A673 (cell line): Measurements from ENCODE around the gene GIT2. TPM values are rescaled to one million over a fixed set of nuclear protein-coding genes. Genes with fewer than 3 reads are reported as not detected.

ENCODE experiments used
- BruUV-seq: library from RNA; stranded (reverse); fragments of 400-500 nt; replicated peaks from 2 replicates; lab custom pipeline; 2021; lab: Mats Ljungman, UMichigan
- CTCF ChIA-PET: fragments of 300-600 bp; sonication (Branson Sonifier 250); formaldehyde crosslinking; loops from one replicate; lab custom pipeline; 2022; ENCODE audit warnings: antibody characterized with exemption; lab: Charles Lee
- POLR2A ChIA-PET: fragments of 300-600 bp; sonication (Branson Sonifier 250); formaldehyde crosslinking; loops from one replicate; lab custom pipeline; 2022; ENCODE audit warnings: antibody characterized with exemption; ENCODE audit not compliant: low non-redundant PET; lab: Charles Lee
- DNase-seq: peaks from one replicate; pipeline ENCODE4 v3.0.0-alpha.2; 2015; ENCODE audit warnings: low spot score
- H3K27ac ChIP-seq: fragments of 200-600 bp; sonication (generic); 2 replicates; pipeline ENCODE4 v1.5.1; 2016; ENCODE audit warnings: mixed run types, low read depth, mild to moderate bottlenecking, mixed read lengths, antibody characterized with exemption, low read length; ENCODE audit not compliant: poor library complexity, severe bottlenecking
- H3K27me3 ChIP-seq: fragments of 200-600 bp; sonication (generic); replicated peaks from 2 replicates; pipeline ENCODE4 v1.6.1; 2017; ENCODE audit warnings: mixed run types, low read depth, mild to moderate bottlenecking, mixed read lengths, antibody characterized with exemption, low read length; ENCODE audit not compliant: insufficient read depth, poor library complexity
- H3K36me3 ChIP-seq: fragments of 200-600 bp; sonication (generic); 2 replicates; pipeline ENCODE4 v1.6.1; 2016; ENCODE audit warnings: mixed run types, mild to moderate bottlenecking, mixed read lengths, antibody characterized with exemption, low read length; ENCODE audit not compliant: insufficient read depth, poor library complexity, severe bottlenecking
- H3K4me1 ChIP-seq: fragments of 200-600 bp; sonication (generic); 2 replicates; pipeline ENCODE4 v1.6.1; 2017; ENCODE audit warnings: mixed run types, mild to moderate bottlenecking, mixed read lengths, antibody characterized with exemption, low read length; ENCODE audit not compliant: insufficient read depth, poor library complexity, severe bottlenecking
- H3K4me3 ChIP-seq: fragments of 200-600 bp; sonication (generic); 2 replicates; pipeline ENCODE4 v1.5.1; 2016; ENCODE audit warnings: low read depth, mixed run types, mild to moderate bottlenecking, mixed read lengths, low read length; ENCODE audit not compliant: poor library complexity, severe bottlenecking
- H3K9me3 ChIP-seq: fragments of 200-600 bp; sonication (generic); 2 replicates; pipeline ENCODE4 v1.6.1; 2016; ENCODE audit warnings: mixed run types, low read depth, mild to moderate bottlenecking, mixed read lengths, antibody characterized with exemption, low read length; ENCODE audit not compliant: poor library complexity, severe bottlenecking
- EZH2 ChIP-seq: fragments of 200-600 bp; sonication (generic); IDR thresholded peaks from 2 replicates; pipeline ENCODE4 v1.6.1; 2017; ENCODE audit warnings: borderline replicate concordance, low read depth, mild to moderate bottlenecking, mixed read lengths, antibody characterized with exemption, low read length; ENCODE audit not compliant: poor library complexity, severe bottlenecking
- intact Hi-C: fragments of 100-400 bp; cut with micrococcal nuclease; formaldehyde crosslinking; loops from one replicate; pipeline ENCODE4 v1.10.0; 2022; ENCODE audit not compliant: unreplicated experiment
- total RNA-seq: library from RNA; stranded (reverse); gene quantifications from 2 replicates; pipeline ENCODE4 v1.2.3, GENCODE V29; 2021
- TF ChIP-seq, protein P1 (sequence below): fragments of 300-800, 200-600 bp; sonication (generic); conservative IDR thresholded peaks from 2 replicates; pipeline ENCODE4 v1.5.1; 2017; ENCODE audit warnings: low read depth, mild to moderate bottlenecking, antibody characterized with exemption, low read length, moderate library complexity, mixed read lengths

Gene GIT2
- total RNA-seq, 1 experiment from 2014 or later, result 48.1 TPM

DNA sequence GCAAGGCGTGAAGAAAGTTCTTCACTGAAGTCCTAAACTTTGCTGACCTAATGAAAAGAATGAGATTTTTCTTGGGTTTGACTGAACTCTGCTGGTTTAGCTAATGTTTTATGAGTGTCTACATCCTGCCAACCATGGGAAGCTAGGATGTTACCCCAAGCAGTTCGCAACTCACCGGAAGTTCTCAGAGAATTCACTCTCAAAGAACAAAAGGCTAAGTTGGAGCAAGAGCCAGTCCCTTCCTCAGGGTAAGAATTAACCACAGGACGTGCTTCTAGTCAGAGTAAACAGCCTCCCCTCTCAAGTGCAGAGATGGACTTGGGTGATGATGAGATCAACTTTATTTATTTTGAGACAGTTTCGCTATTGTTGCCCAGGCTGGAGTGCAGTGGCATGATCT is 58.8 kb downstream of the GIT2 start:
- Histone ChIP-seq H3K4me1 (no peaks in the 10 kb centered on the region), H3K4me3 (no peak overlapping the region), H3K36me3 (peaks cover 25% of the 10 kb centered on the region), H3K27ac (no peak overlapping the region), H3K9me3 (no peaks in the 10 kb centered on the region), H3K27me3 (no peaks in the 10 kb centered on the region)
- no TSS peak for BruUV-seq
- ChIA-PET CTCF (interaction anchor here (0.6 kb wide), 1 partner anchor 49 kb away, joined by 4 read pairs; no protein-coding TSS in a partner anchor), POLR2A (no interaction called here)
- TF ChIP-seq, protein P1, sequence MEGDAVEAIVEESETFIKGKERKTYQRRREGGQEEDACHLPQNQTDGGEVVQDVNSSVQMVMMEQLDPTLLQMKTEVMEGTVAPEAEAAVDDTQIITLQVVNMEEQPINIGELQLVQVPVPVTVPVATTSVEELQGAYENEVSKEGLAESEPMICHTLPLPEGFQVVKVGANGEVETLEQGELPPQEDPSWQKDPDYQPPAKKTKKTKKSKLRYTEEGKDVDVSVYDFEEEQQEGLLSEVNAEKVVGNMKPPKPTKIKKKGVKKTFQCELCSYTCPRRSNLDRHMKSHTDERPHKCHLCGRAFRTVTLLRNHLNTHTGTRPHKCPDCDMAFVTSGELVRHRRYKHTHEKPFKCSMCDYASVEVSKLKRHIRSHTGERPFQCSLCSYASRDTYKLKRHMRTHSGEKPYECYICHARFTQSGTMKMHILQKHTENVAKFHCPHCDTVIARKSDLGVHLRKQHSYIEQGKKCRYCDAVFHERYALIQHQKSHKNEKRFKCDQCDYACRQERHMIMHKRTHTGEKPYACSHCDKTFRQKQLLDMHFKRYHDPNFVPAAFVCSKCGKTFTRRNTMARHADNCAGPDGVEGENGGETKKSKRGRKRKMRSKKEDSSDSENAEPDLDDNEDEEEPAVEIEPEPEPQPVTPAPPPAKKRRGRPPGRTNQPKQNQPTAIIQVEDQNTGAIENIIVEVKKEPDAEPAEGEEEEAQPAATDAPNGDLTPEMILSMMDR, result no peak
- TF ChIP-seq EZH2, result no peak
- DNase-seq, result no peak
- intact Hi-C loops, result no loop called here

DNA sequence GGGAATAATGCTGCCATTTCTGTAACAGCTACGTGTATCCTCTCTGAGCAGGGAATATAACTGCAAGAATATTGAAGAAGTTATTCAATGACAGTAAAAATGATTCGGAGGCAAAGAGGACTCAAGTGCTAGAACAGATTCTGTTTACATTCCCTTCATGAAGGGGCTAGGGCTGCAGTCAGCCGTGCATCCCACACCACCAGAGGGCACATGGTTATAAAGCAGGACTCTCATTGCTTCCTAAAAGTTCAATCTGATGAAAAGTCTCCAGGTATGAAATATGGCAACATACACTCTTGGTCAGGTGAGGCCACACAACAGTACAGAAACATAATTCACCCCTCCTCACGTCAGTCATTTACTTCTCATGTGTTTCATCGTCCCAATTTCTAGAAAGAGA is 62.1 kb downstream of the GIT2 start:
- H3K4me3 ChIP-seq, result no peak overlapping the region
- H3K4me1 ChIP-seq, result no peaks in the 10 kb centered on the region
- POLR2A ChIA-PET, result no interaction called here
- H3K36me3 ChIP-seq, result peaks cover 33% of the 10 kb centered on the region
- no TSS peak for BruUV-seq
- no peak overlapping the region for H3K27ac ChIP-seq
- TF ChIP-seq, protein P1, result peak; percentile 41; the same call in 1 of the 2 replicates
- TF ChIP-seq EZH2, result no peak
- DNase-seq, result no peak
- intact Hi-C loops, result no loop called here
- CTCF ChIA-PET, result interaction anchor here (0.9 kb wide), 1 partner anchor 90 kb away, joined by 6 read pairs; no protein-coding TSS in a partner anchor
- no peaks in the 10 kb centered on the region for H3K9me3 ChIP-seq
- no peaks in the 10 kb centered on the region for H3K27me3 ChIP-seq

DNA sequence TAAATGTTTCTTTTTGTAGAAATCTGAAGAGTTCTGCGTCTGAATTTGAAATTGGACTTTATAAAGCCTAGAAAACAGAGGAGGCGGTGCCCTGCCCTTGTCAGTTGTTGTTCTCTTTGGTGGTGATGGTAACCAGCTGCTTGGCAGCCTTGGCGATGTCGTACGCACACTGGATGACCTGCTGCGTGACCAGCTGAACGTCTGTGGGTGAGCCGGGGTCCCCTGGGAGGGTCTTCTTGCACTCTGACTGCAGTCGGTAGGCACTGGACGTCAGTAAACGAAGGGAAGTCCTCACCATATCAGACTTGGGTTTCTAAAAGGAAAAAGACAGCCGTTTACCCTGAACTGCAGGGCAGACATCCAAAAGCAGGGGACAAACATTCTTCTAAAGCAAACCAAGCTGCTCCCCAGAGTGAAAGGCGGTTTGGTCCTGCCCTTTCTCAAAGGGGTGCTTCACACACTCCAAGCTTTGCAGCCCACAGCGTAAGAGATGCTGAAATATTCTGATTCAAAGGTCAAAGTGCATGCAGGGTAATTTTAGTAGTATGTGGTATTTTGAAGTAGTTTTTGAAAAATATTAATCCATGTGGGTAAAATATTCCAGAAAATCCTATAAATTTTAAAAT is 63.2 kb downstream of the GIT2 start:
- CTCF ChIA-PET, result no interaction called here
- Histone ChIP-seq H3K27ac (no peak overlapping the region), H3K4me1 (no peaks in the 10 kb centered on the region), H3K9me3 (no peaks in the 10 kb centered on the region), H3K27me3 (no peaks in the 10 kb centered on the region), H3K36me3 (peaks cover 27% of the 10 kb centered on the region), H3K4me3 (no peak overlapping the region)
- no TSS peak for BruUV-seq
- DNase-seq, result no peak
- POLR2A ChIA-PET, result no interaction called here
- TF ChIP-seq, protein P1, result no peak
- TF ChIP-seq EZH2, result no peak
- intact Hi-C loops, result no loop called here
